Inferior parietal cortex (tissue), 1 donor: Measurements from ENCODE around the gene HMGCS2.

ENCODE experiments used
- DNase-seq: peaks from one replicate; pipeline ENCODE4 v3.0.0-alpha.2; 2016; ENCODE audit errors: extremely low spot score

Gene HMGCS2

GRCh38 chr1:119768778-119769177 lies at the start of gene HMGCS2:
HMGCS2 (minus strand) TSS chr1:119768905; CDS start chr1:119768844, 61 bp downstream.
- no peak for DNase-seq

- no peak for DNase-seq
These were observed 49.5 kb upstream of the HMGCS2 start for GRCh38 chr1:119818181-119818580.

GRCh38 chr1:119816407-119816806 lies 47.7 kb upstream of the HMGCS2 start:
- DNase-seq, result no peak

DNA sequence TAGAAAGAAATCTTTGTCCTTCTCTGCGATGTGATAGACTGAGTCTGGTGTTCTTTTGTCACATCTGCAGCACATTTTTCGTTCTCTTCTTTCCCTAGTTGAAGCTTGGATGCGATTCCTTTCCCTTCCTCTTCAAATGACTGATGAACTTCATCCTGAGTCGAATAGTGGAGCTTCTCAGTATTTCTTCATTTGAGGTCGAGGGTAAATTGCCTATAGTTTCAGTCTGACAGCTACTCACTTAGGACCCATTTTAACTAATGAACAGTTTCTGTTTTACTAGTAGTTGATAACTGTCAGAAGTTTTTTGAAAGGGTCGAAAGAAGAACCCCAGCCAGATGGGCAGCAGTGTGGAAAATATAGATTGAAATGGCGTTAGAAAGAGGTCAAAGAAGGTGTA lies 47.2 kb upstream of the HMGCS2 start:
- no peak for DNase-seq

DNA sequence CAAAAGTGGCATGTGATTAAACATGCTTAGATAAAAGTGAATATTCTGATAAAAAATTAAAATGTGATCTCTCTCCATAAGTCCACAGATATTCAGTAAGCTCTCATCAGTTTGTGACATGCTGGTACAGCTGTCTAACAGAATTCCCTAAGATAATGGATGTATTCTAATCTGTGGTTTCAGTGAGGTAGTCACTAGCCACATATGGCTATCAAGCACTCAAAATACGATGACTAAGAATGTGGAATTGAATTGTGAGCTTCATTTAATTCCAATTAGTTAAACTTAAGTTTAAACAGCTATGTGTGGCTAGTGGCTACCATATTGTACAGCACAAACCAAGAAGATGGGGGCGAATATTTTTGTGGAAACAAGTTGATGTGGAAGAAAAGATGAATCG lies 46.7 kb upstream of the HMGCS2 start:
- DNase-seq, result no peak

GRCh38 chr1:119814288-119814687 lies 45.6 kb upstream of the HMGCS2 start:
- no peak for DNase-seq

DNA sequence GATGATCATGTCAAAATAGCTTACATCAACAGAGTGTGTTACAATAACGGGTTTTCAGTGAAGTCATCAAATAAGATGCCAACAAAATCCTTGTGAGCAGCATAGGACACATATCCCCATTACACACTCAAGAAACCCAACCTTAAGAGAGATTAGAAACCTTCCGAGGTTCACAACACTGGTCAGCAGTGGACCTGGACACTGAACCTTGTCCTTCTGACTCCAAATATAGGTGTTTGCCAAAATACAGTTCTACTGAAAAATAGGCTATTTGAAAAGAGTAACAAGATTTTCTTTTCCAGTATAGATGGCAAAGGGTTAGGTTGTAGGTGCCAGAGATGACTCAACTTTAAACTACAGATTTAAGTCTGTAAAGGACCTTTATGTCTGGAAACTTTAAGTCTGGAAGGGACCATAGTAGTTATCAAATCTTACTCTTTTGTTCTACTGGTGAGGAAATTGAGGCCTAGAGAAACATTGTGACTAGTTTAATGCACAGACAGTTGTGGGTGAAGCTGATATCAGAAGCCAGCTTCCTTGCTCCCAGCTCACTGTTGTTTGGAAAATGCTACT lies 43.4 kb upstream of the HMGCS2 start:
- DNase-seq, result no peak

- no peak for DNase-seq
These were observed 42.7 kb upstream of the HMGCS2 start, which contains the start of gene REG4 for GRCh38 chr1:119811387-119811786. REG4 (minus strand) TSS chr1:119811460; CDS start chr1:119808769, 2,691 bp downstream.

- peak; percentile 72 for DNase-seq
These were observed 40.4 kb upstream of the HMGCS2 start for GRCh38 chr1:119808972-119809550.

- no peak for DNase-seq
These were observed 39.8 kb upstream of the HMGCS2 start for GRCh38 chr1:119808491-119808890.

- DNase-seq, result no peak
These were observed 37.8 kb upstream of the HMGCS2 start for GRCh38 chr1:119806489-119806888.

DNA sequence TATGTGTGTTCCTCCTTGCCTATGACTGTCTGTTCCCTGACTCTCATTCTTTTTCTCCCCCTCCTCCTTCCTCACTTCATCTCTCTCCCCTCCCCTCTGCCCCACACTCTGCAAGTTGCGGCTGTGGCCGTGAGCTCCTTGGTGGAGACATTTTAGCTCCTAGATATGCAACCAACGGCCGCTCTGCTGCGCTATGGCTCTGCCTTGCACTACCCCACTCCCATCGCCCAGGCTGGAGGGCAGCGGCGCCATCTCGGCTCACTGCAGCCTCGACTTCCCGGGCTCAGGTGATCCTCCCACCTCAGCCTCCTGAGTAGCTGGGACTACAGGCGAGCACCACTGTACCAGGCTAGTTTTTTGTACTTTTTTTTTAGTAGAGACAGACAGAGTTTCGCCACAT lies 37.0 kb upstream of the HMGCS2 start:
- no peak for DNase-seq

- DNase-seq, result no peak
These were observed 36.5 kb upstream of the HMGCS2 start for GRCh38 chr1:119805247-119805646.

DNA sequence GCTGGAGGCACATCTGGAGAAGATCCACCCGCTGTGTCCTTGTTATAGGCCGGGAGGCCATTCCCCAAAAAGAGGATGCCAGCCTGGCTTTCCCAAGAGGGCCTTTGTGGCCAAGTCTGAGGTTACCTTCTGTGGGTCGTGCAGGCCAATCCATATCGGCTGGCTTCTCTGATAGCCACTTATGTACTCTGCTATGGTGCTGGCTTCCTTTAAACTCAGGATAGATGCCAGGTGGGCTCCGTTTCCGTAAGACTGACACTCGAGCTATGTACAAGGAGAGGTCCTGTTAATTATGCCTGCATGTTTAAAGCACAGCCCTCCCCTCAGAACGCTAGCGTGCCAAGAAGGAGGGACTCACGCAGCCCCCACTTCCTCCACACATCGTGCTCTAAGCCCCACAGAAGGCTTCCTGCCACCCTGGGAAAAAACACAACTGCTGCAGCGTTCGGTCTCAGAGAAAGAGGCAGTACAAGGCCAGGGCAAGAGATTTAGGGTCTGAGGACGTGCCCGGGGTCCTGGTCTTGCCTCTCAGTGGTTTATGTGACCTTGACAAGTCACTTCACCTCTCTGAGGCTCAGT lies 31.0 kb upstream of the HMGCS2 start:
- DNase-seq, result no peak

- DNase-seq, result no peak
These were observed 30.3 kb upstream of the HMGCS2 start for GRCh38 chr1:119799003-119799402.

DNA sequence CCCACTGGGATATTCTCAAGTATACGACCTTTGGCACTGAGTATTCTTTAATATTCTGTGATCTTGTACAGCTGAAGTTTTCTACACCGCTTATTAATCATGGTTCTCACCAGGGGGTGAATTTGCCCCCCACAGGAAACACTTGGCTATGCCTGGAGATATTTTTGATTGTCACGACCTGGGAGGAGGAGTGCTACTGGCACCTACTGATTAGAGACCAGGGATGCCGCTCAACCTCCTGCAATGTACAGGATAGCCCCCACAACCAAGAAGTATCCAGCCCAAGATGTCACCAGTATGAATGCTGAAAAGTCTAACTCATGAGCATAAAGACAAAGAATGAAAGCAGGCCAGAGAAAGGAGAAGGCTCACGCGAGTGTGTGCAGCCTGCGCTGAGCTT lies 28.9 kb upstream of the HMGCS2 start:
- no peak for DNase-seq

- no peak for DNase-seq
These were observed 28.5 kb upstream of the HMGCS2 start for GRCh38 chr1:119797162-119797561.

- no peak for DNase-seq
These were observed 26.8 kb upstream of the HMGCS2 start for GRCh38 chr1:119795261-119796200.

- DNase-seq, result no peak
These were observed 26.2 kb upstream of the HMGCS2 start for GRCh38 chr1:119794876-119795240.

- no peak for DNase-seq
These were observed 25.6 kb upstream of the HMGCS2 start for GRCh38 chr1:119794230-119794875.

- DNase-seq, result no peak
These were observed 22.7 kb upstream of the HMGCS2 start for GRCh38 chr1:119791377-119791776.
